Measurements from ENCODE around the gene NLK.

NLK gene

GRCh38 chr17:28078341-28079229, 36.1 kb downstream of the NLK start:
- no peaks in the 10 kb centered on the region for H3K9me3 ChIP-seq (ENCODE audit: insufficient read depth, low read length, severe bottlenecking)
- H3K4me2 ChIP-seq (ENCODE audit: insufficient read depth, low read length): no peak overlapping the region
- no peaks in the 10 kb centered on the region for H3K4me1 ChIP-seq (ENCODE audit: insufficient read depth, low read length)
- H3K27ac ChIP-seq (ENCODE audit: low read length): no peak overlapping the region
- H3K79me2 ChIP-seq (ENCODE audit: insufficient read depth, low read length): peaks cover 29% of the 10 kb centered on the region
- ATAC-seq (ENCODE audit: insufficient read depth, low read depth) (no peak), DNase-seq (no peak)
- TF ChIP-seq EZH2 (IDR thresholded peaks at IDR 0.05; ENCODE audit: borderline replicate concordance, low read depth, low read length, severe bottlenecking): no peak
- no peak for TF ChIP-seq CTCF (IDR thresholded peaks at IDR 0.05; ENCODE audit: borderline replicate concordance, extremely low read depth, low read length, poor library complexity, severe bottlenecking)
- peaks cover 3% of the 10 kb centered on the region; the same call in 1 of the 2 replicates for H4K20me1 ChIP-seq (ENCODE audit: insufficient read depth, low read length)
- no peak overlapping the region for H3K4me3 ChIP-seq (ENCODE audit: low read depth in 1 of 2, low read length in 2 of 2)
- H3K9ac ChIP-seq (ENCODE audit: low read depth, low read length): no peak overlapping the region
- no peaks in the 10 kb centered on the region for H3K36me3 ChIP-seq (ENCODE audit: insufficient read depth, low read length)
- H3K27me3 ChIP-seq (ENCODE audit: insufficient read depth, low read length, poor library complexity): no peaks in the 10 kb centered on the region
- H2AFZ ChIP-seq (ENCODE audit: low read depth, low read length): no peak overlapping the region

- no peak overlapping the region for H3K9ac ChIP-seq (ENCODE audit: low read depth, low read length)
- no peak for ATAC-seq (ENCODE audit: insufficient read depth, low read depth)
- no peak for DNase-seq
- peaks cover 8% of the 10 kb centered on the region; the same call in 1 of the 2 replicates for H4K20me1 ChIP-seq (ENCODE audit: insufficient read depth, low read length)
- no peak for TF ChIP-seq EZH2 (IDR thresholded peaks at IDR 0.05; ENCODE audit: borderline replicate concordance, low read depth, low read length, severe bottlenecking)
- TF ChIP-seq CTCF (IDR thresholded peaks at IDR 0.05; ENCODE audit: borderline replicate concordance, extremely low read depth, low read length, poor library complexity, severe bottlenecking): no peak
- no peaks in the 10 kb centered on the region for H3K36me3 ChIP-seq (ENCODE audit: insufficient read depth, low read length)
- H3K79me2 ChIP-seq (ENCODE audit: insufficient read depth, low read length): peaks cover 32% of the 10 kb centered on the region
- no peak overlapping the region for H3K4me3 ChIP-seq (ENCODE audit: low read depth in 1 of 2, low read length in 2 of 2)
- H3K27ac ChIP-seq (ENCODE audit: low read length): no peak overlapping the region
- no peaks in the 10 kb centered on the region for H3K4me1 ChIP-seq (ENCODE audit: insufficient read depth, low read length)
- H3K9me3 ChIP-seq (ENCODE audit: insufficient read depth, low read length, severe bottlenecking): no peaks in the 10 kb centered on the region
- no peak overlapping the region for H3K4me2 ChIP-seq (ENCODE audit: insufficient read depth, low read length)
- no peaks in the 10 kb centered on the region for H3K27me3 ChIP-seq (ENCODE audit: insufficient read depth, low read length, poor library complexity)
- no peak overlapping the region for H2AFZ ChIP-seq (ENCODE audit: low read depth, low read length)
Measured at GRCh38 chr17:28081467-28081866, 39.0 kb downstream of the NLK start.

- Histone ChIP-seq H3K4me1 (ENCODE audit: insufficient read depth, low read length) (no peaks in the 10 kb centered on the region), H2AFZ (ENCODE audit: low read depth, low read length) (no peak overlapping the region), H3K4me2 (ENCODE audit: insufficient read depth, low read length) (no peak overlapping the region), H3K36me3 (ENCODE audit: insufficient read depth, low read length) (no peaks in the 10 kb centered on the region), H4K20me1 (ENCODE audit: insufficient read depth, low read length) (peaks cover 12% of the 10 kb centered on the region; the same call in 1 of the 2 replicates), H3K27me3 (ENCODE audit: insufficient read depth, low read length, poor library complexity) (no peaks in the 10 kb centered on the region), H3K27ac (ENCODE audit: low read length) (no peak overlapping the region), H3K79me2 (ENCODE audit: insufficient read depth, low read length) (peaks cover 34% of the 10 kb centered on the region), H3K4me3 (ENCODE audit: low read depth in 1 of 2, low read length in 2 of 2) (no peak overlapping the region), H3K9ac (ENCODE audit: low read depth, low read length) (no peak overlapping the region), H3K9me3 (ENCODE audit: insufficient read depth, low read length, severe bottlenecking) (no peaks in the 10 kb centered on the region)
- DNase-seq (no peak), ATAC-seq (ENCODE audit: insufficient read depth, low read depth) (no peak)
- TF ChIP-seq EZH2 (IDR thresholded peaks at IDR 0.05; ENCODE audit: borderline replicate concordance, low read depth, low read length, severe bottlenecking): no peak
- TF ChIP-seq CTCF (IDR thresholded peaks at IDR 0.05; ENCODE audit: borderline replicate concordance, extremely low read depth, low read length, poor library complexity, severe bottlenecking): no peak
Measured at GRCh38 chr17:28085766-28086165, 43.3 kb downstream of the NLK start.
